T-cell (primary cell): ENCODE results near the gene OR2G6. TPM values are rescaled to one million over a fixed set of nuclear protein-coding genes. Genes with fewer than 3 reads are reported as not detected.
"Not testable (repeated sequence)": the region's sequence is repeated elsewhere in the genome, so short reads cannot be mapped to it uniquely, and the experiment has no call there.

Experiments used
- ATAC-seq, 4 experiments: fragments of 200-7000 bp in 3 of 4; fragments of 150-1000 bp in 1 of 4; cut with Tn5 transposase; replicated peaks in 1 of 4; 1 replicate in 3 of 4; 2 replicates in 1 of 4; pipeline ENCODE4 v1.10.0; 2021; ENCODE audit warnings: moderate library complexity in 3 of 4, mild to moderate bottlenecking in 2 of 4, moderate number of reproducible peaks in 1 of 4
- CTCF ChIA-PET, 2 donors: fragments of 300-600 bp; sonication (Branson Sonifier 250); formaldehyde crosslinking; loops; one replicate each; lab custom pipeline; 2022; ENCODE audit warnings: antibody characterized with exemption in 2 of 2; lab: Charles Lee
- POLR2A ChIA-PET, 2 donors: fragments of 300-600 bp; sonication (Branson Sonifier 250); formaldehyde crosslinking; loops; one replicate each; lab custom pipeline; 2022; ENCODE audit warnings: antibody characterized with exemption in 2 of 2; lab: Charles Lee
- DNase-seq, 35 experiments: peaks; one replicate each; pipeline versions ENCODE4 v3.0.0 to v3.0.0-alpha.2; 2013 to 2023
- H3K27ac ChIP-seq: one replicate; pipeline ENCODE4 v1.5.1; 2013; ENCODE audit warnings: low read length
- H3K27me3 ChIP-seq, 2 experiments: replicated peaks in 1 of 2; 1 replicate in 1 of 2; 2 replicates in 1 of 2; pipeline versions ENCODE4 v1.6.1 to v1.7.0; 2013; ENCODE audit warnings: low read length in 1 of 2, mixed read lengths in 1 of 2; ENCODE audit not compliant: control insufficient read depth in 2 of 2, insufficient read depth in 2 of 2; ENCODE audit errors: extremely low read depth in 1 of 2
- H3K36me3 ChIP-seq, 2 donors: 1 replicate in 1 of 2; 2 replicates in 1 of 2; pipeline versions ENCODE4 v1.6.1 to v1.7.0; 2013; ENCODE audit warnings: low read length in 1 of 2; ENCODE audit not compliant: control insufficient read depth in 2 of 2, insufficient read depth in 1 of 2; ENCODE audit errors: extremely low read depth in 1 of 2
- H3K4me1 ChIP-seq, 2 experiments: 1 replicate in 1 of 2; 2 replicates in 1 of 2; pipeline versions ENCODE4 v1.6.1 to v1.7.0; 2013; ENCODE audit warnings: low read length in 2 of 2, mixed read lengths in 1 of 2; ENCODE audit not compliant: insufficient read depth in 2 of 2, control insufficient read depth in 1 of 2; ENCODE audit errors: extremely low read depth in 1 of 2
- H3K4me3 ChIP-seq, 2 donors: 1 replicate in 1 of 2; 2 replicates in 1 of 2; pipeline versions ENCODE4 v1.5.1 to v1.7.0; 2013; ENCODE audit warnings: mild to moderate bottlenecking in 2 of 2, low read length in 1 of 2, moderate library complexity in 1 of 2; ENCODE audit not compliant: control insufficient read depth in 1 of 2; ENCODE audit errors: extremely low read depth in 1 of 2
- H3K9me3 ChIP-seq: 2 replicates; pipeline ENCODE4 v1.7.0; 2013
- H3K27ac Mint-ChIP-seq, 2 donors: one replicate each; pipeline ENCODE4 v1.8.0; 2020 to 2021; ENCODE audit warnings: mild to moderate bottlenecking in 2 of 2, mixed read lengths in 2 of 2
- H3K27me3 Mint-ChIP-seq, 2 donors: one replicate each; pipeline ENCODE4 v1.8.0; 2021 to 2022; ENCODE audit warnings: mixed read lengths in 2 of 2
- H3K36me3 Mint-ChIP-seq: one replicate; pipeline ENCODE4 v1.8.0; 2021; ENCODE audit warnings: mixed read lengths
- H3K4me1 Mint-ChIP-seq, 3 donors: one replicate each; pipeline ENCODE4 v1.8.0; 2020 to 2022; ENCODE audit warnings: mixed read lengths in 3 of 3, mild to moderate bottlenecking in 1 of 3
- H3K4me3 Mint-ChIP-seq, 3 donors: one replicate each; pipeline ENCODE4 v1.8.0; 2020 to 2022; ENCODE audit warnings: mild to moderate bottlenecking in 3 of 3, mixed read lengths in 3 of 3, moderate library complexity in 3 of 3
- H3K9me3 Mint-ChIP-seq, 3 donors: one replicate each; pipeline ENCODE4 v1.8.0; 2020 to 2022; ENCODE audit warnings: mixed read lengths in 3 of 3
- WGBS: methylation state at CpG from one replicate; pipeline ENCODE4 v1.1.5; 2013; ENCODE audit warnings: missing lambda C conversion rate; ENCODE audit not compliant: insufficient coverage; 5-methylcytosine and 5-hydroxymethylcytosine counted together
- total RNA-seq, 35 experiments: library from RNA in 6 of 35; stranded (reverse) in 6 of 35; fragments of 120-200 nt in 1 of 35; gene quantifications; one replicate each; pipeline versions ENCODE4 v1.2.1 to v1.2.4 and lab custom pipeline; 2013 to 2026

Gene OR2G6
- total RNA-seq, 5 donors from 2014 or later (not counting 1 experiment from before 2014, with no cell fraction given): not detected

GRCh38 chr1:248570811-248571210, 62.9 kb downstream of the OR2G6 start:
- H3K4me3 ChIP-seq, H3K27me3 ChIP-seq, H3K36me3 ChIP-seq, H3K4me1 ChIP-seq, H3K9me3 ChIP-seq, DNase-seq, H3K36me3 Mint-ChIP-seq, H3K9me3 Mint-ChIP-seq, ATAC-seq, H3K27ac Mint-ChIP-seq, CTCF ChIA-PET, H3K27ac ChIP-seq, POLR2A ChIA-PET, H3K27me3 Mint-ChIP-seq: not testable (repeated sequence)
- Mint-ChIP-seq H3K4me1 (peaks cover 8 to 21% (median 19%) of the 10 kb centered on the region in 3 donors), H3K4me3 (peak overlapping the region in 1 of 3 donors; percentile 30)
- WGBS: no CpG with 5 or more reads among the region's 3 CpGs

GRCh38 chr1:248572049-248572448, 64.2 kb downstream of the OR2G6 start:
- H3K4me1 Mint-ChIP-seq: peaks cover 3 to 17% (median 14%) of the 10 kb centered on the region in 3 donors
- H3K27ac ChIP-seq, DNase-seq, H3K4me3 ChIP-seq, H3K27me3 ChIP-seq, H3K9me3 Mint-ChIP-seq, H3K4me3 Mint-ChIP-seq, ATAC-seq, H3K36me3 Mint-ChIP-seq, H3K36me3 ChIP-seq, H3K9me3 ChIP-seq, H3K27me3 Mint-ChIP-seq, POLR2A ChIA-PET, CTCF ChIA-PET, H3K27ac Mint-ChIP-seq, H3K4me1 ChIP-seq: not testable (repeated sequence)
- WGBS: no CpG with 5 or more reads among the region's 1 CpG

GRCh38 chr1:248573856-248574255, 66.0 kb downstream of the OR2G6 start:
- H3K27me3 ChIP-seq, H3K4me1 ChIP-seq, H3K9me3 ChIP-seq, ATAC-seq, H3K36me3 Mint-ChIP-seq, H3K27me3 Mint-ChIP-seq, H3K27ac ChIP-seq, DNase-seq, POLR2A ChIA-PET, H3K4me3 Mint-ChIP-seq, H3K4me3 ChIP-seq, CTCF ChIA-PET, H3K9me3 Mint-ChIP-seq, H3K36me3 ChIP-seq, H3K27ac Mint-ChIP-seq: not testable (repeated sequence)
- peaks cover 3 to 13% (median 13%) of the 10 kb centered on the region in 3 donors for H3K4me1 Mint-ChIP-seq
- WGBS: no CpG with 5 or more reads among the region's 8 CpGs

- H3K4me1 ChIP-seq, H3K27ac Mint-ChIP-seq, H3K36me3 Mint-ChIP-seq, H3K36me3 ChIP-seq, H3K4me3 Mint-ChIP-seq, ATAC-seq, POLR2A ChIA-PET, H3K4me3 ChIP-seq, H3K9me3 ChIP-seq, H3K4me1 Mint-ChIP-seq, DNase-seq, CTCF ChIA-PET, H3K27me3 ChIP-seq, H3K27ac ChIP-seq, H3K9me3 Mint-ChIP-seq, H3K27me3 Mint-ChIP-seq: not testable (repeated sequence)
- no CpG with 5 or more reads among the region's 3 CpGs for WGBS
Observed at GRCh38 chr1:248574657-248575056, 66.8 kb downstream of the OR2G6 start, which contains the start of gene OR2T34. Gene OR2T34, minus strand, starts transcription at chr1:248574757. Its CDS starts 0 bp downstream, at chr1:248574757.

- ChIA-PET POLR2A (no interaction called here), CTCF (interaction anchor here in 1 of 2 donors (0.7 kb wide), 1 partner anchor 46 kb away, joined by 3 read pairs; no protein-coding TSS in a partner anchor)
- Histone ChIP-seq H3K27ac (no peak overlapping the region), H3K27me3 (no peaks in the 10 kb centered on the region), H3K4me3 (no peak overlapping the region), H3K9me3 (no peaks in the 10 kb centered on the region), H3K4me1 (no peaks in the 10 kb centered on the region), H3K36me3 (no peaks in the 10 kb centered on the region)
- DNase-seq (no peak), ATAC-seq (no peak)
- H3K9me3 Mint-ChIP-seq: peaks cover 0 to 6% (median 3%) of the 10 kb centered on the region in 3 donors
- H3K27me3 Mint-ChIP-seq: peaks cover 0 to 1% of the 10 kb centered on the region in 2 donors
- no peak overlapping the region for H3K4me3 Mint-ChIP-seq
- 89% methylated on average over 2 of the region's 9 CpGs for WGBS
- no peaks in the 10 kb centered on the region for H3K36me3 Mint-ChIP-seq
- H3K27ac Mint-ChIP-seq: no peak overlapping the region
- peaks cover 0 to 3% (median 0%) of the 10 kb centered on the region in 3 donors for H3K4me1 Mint-ChIP-seq
Observed at GRCh38 chr1:248576260-248576980, 68.5 kb downstream of the OR2G6 start.

Other genes starting within 250 kb of the OR2G6 start
- not detected for gene OR2T33, start 230.1 kb upstream of the OR2G6 start, total RNA-seq
- gene OR2T12, start 204.6 kb upstream of the OR2G6 start, total RNA-seq: not detected
- gene OR2M7, start 183.5 kb upstream of the OR2G6 start, total RNA-seq: not detected
- gene OR14C36, start 159.3 kb upstream of the OR2G6 start, total RNA-seq: not detected
- gene OR2T4, start 146.4 kb upstream of the OR2G6 start, total RNA-seq: not detected
- gene OR2T6, start 132.3 kb upstream of the OR2G6 start, total RNA-seq: not detected
- gene OR2T1, start 105.0 kb upstream of the OR2G6 start, total RNA-seq: not detected
- not detected for gene OR2T2, start 62.4 kb upstream of the OR2G6 start, total RNA-seq
- gene OR2T3, start 34.7 kb upstream of the OR2G6 start, total RNA-seq: not detected
- gene OR2T5, start 19.5 kb upstream of the OR2G6 start, total RNA-seq: not detected
- gene OR2T29, start 54.7 kb downstream of the OR2G6 start, total RNA-seq: not detected
- not detected for gene OR2T34, start 66.7 kb downstream of the OR2G6 start, total RNA-seq
- gene OR2T10, start 89.6 kb downstream of the OR2G6 start, total RNA-seq: not detected
- gene OR2T11, start 127.0 kb downstream of the OR2G6 start, total RNA-seq: not detected
- not detected for gene OR2T35, start 137.2 kb downstream of the OR2G6 start, total RNA-seq
- gene OR2T27, start 147.5 kb downstream of the OR2G6 start, total RNA-seq: not detected
- not detected for gene OR14I1, start 194.7 kb downstream of the OR2G6 start, total RNA-seq
- not detected for gene LYPD8, start 247.7 kb downstream of the OR2G6 start, total RNA-seq